Endodermal cell (in vitro differentiated cells): Measurements from ENCODE around the gene PADI3. TPM values are rescaled to one million over a fixed set of nuclear protein-coding genes. Genes with fewer than 3 reads are reported as not detected.

Experiments used
- DNase-seq: peaks from one replicate; pipeline ENCODE4 v3.0.0-alpha.2; 2017
- H3K27ac ChIP-seq: 2 replicates; pipeline ENCODE4 v1.5.1; 2013; ENCODE audit warnings: mild to moderate bottlenecking, low read depth, low read length, moderate library complexity
- H3K27me3 ChIP-seq: 2 replicates; pipeline ENCODE4 v1.6.1; 2013; ENCODE audit warnings: mild to moderate bottlenecking, low read length, moderate library complexity; ENCODE audit not compliant: insufficient read depth, control insufficient read depth, poor library complexity, severe bottlenecking
- H3K36me3 ChIP-seq: 2 replicates; pipeline ENCODE4 v1.7.0; 2013; ENCODE audit warnings: mild to moderate bottlenecking, low read length, moderate library complexity; ENCODE audit not compliant: control insufficient read depth, insufficient read depth
- H3K4me1 ChIP-seq: one replicate; pipeline ENCODE4 v1.7.0; 2013; ENCODE audit warnings: low read length; ENCODE audit not compliant: control insufficient read depth, insufficient read depth
- H3K4me3 ChIP-seq: 2 replicates; pipeline ENCODE4 v1.5.1; 2013; ENCODE audit warnings: mild to moderate bottlenecking, low read length, moderate library complexity
- H3K9ac ChIP-seq: 2 replicates; pipeline ENCODE4 v1.6.1; 2013; ENCODE audit warnings: mild to moderate bottlenecking, low read length, moderate library complexity; ENCODE audit not compliant: poor library complexity, severe bottlenecking; ENCODE audit errors: extremely low read depth
- H3K9me3 ChIP-seq: 2 replicates; pipeline ENCODE4 v1.6.1; 2013; ENCODE audit warnings: mild to moderate bottlenecking, low read length, moderate library complexity; ENCODE audit not compliant: control insufficient read depth
- H3K27ac Mint-ChIP-seq: 2 replicates; pipeline ENCODE4 v1.8.0; 2020; ENCODE audit warnings: mixed read lengths
- H3K27me3 Mint-ChIP-seq: 2 replicates; pipeline ENCODE4 v1.8.0; 2021; ENCODE audit warnings: mild to moderate bottlenecking, mixed read lengths; ENCODE audit not compliant: insufficient read depth
- H3K36me3 Mint-ChIP-seq: 2 replicates; pipeline ENCODE4 v1.8.0; 2020; ENCODE audit warnings: low read depth, mixed read lengths
- H3K4me1 Mint-ChIP-seq: 2 replicates; pipeline ENCODE4 v1.8.0; 2020; ENCODE audit warnings: mixed read lengths
- H3K4me3 Mint-ChIP-seq: 2 replicates; pipeline ENCODE4 v1.8.0; 2020; ENCODE audit warnings: mild to moderate bottlenecking, moderate library complexity, mixed read lengths
- H3K9me3 Mint-ChIP-seq: 2 replicates; pipeline ENCODE4 v1.8.0; 2020; ENCODE audit warnings: mild to moderate bottlenecking, mixed read lengths
- CTCF ChIP-seq: fragments of 200-600 bp; sonication (generic); conservative IDR thresholded peaks from 2 replicates; pipeline ENCODE4 v1.5.0; 2021; ENCODE audit warnings: antibody characterized with exemption, mild to moderate bottlenecking
- WGBS, 2 experiments: methylation state at CpG; one replicate each; pipeline versions ENCODE4 v1.1.5 to v1.1.7; 2013; ENCODE audit warnings: missing lambda C conversion rate in 2 of 2, mixed read lengths in 1 of 2; ENCODE audit not compliant: insufficient coverage in 1 of 2, insufficient read length in 1 of 2; 5-methylcytosine and 5-hydroxymethylcytosine counted together
- total RNA-seq, 2 donors: library from RNA; stranded (reverse); fragmentation: NEBNext Ultra II Directional in 1 of 2; extraction: Animal tissue kit (Norgen Biotek cat#: 25700) in 1 of 2; gene quantifications; 2 replicates in 1 of 2; 3 replicates in 1 of 2; pipeline ENCODE4 v1.2.1, GENCODE V29; 2021

The PADI3 gene
- total RNA-seq, 2 donors from 2014 or later: 0.29 to 0.33 TPM

GRCh38 chr1:17207046-17207445 lies 41.9 kb upstream of the PADI3 start:
- H3K27ac Mint-ChIP-seq: no peak overlapping the region
- no peaks in the 10 kb centered on the region for H3K9me3 Mint-ChIP-seq
- no peak overlapping the region for H3K27ac ChIP-seq

GRCh38 chr1:17207540-17207939 lies 41.4 kb upstream of the PADI3 start:
- H3K27me3 Mint-ChIP-seq: peaks cover 7% of the 10 kb centered on the region
- H3K4me1 Mint-ChIP-seq: peaks cover 5% of the 10 kb centered on the region
- H3K27ac Mint-ChIP-seq: no peak overlapping the region
- H3K4me3 Mint-ChIP-seq: no peak overlapping the region
- H3K9me3 ChIP-seq: no peaks in the 10 kb centered on the region
- H3K27ac ChIP-seq: no peak overlapping the region
- H3K36me3 Mint-ChIP-seq: no peaks in the 10 kb centered on the region
- no peaks in the 10 kb centered on the region for H3K9me3 Mint-ChIP-seq
- no peak for TF ChIP-seq CTCF
- H3K9ac ChIP-seq: no peak overlapping the region
- no peak for DNase-seq
- H3K4me3 ChIP-seq: no peak overlapping the region
- WGBS, 2 experiments: 91 to 92% methylated on average over 4 to 5 of the region's 5 CpGs
- no peaks in the 10 kb centered on the region for H3K27me3 ChIP-seq
- no peaks in the 10 kb centered on the region for H3K4me1 ChIP-seq
- no peaks in the 10 kb centered on the region for H3K36me3 ChIP-seq

More at GRCh38 chr1:17207046-17207445, 41.9 kb upstream of the PADI3 start:
- no peaks in the 10 kb centered on the region for H3K36me3 Mint-ChIP-seq
- no peak overlapping the region for H3K4me3 Mint-ChIP-seq
- no peaks in the 10 kb centered on the region for H3K36me3 ChIP-seq
- H3K9me3 ChIP-seq: no peaks in the 10 kb centered on the region
- WGBS, 2 experiments: 90 to 94% methylated on average over 4 of the region's 4 CpGs
- H3K27me3 ChIP-seq: no peaks in the 10 kb centered on the region
- TF ChIP-seq CTCF: no peak
- peaks cover under 1% of the 10 kb centered on the region for H3K4me1 Mint-ChIP-seq
- DNase-seq: no peak
- H3K9ac ChIP-seq: no peak overlapping the region
- no peaks in the 10 kb centered on the region for H3K4me1 ChIP-seq
- peaks cover 7% of the 10 kb centered on the region for H3K27me3 Mint-ChIP-seq
- no peak overlapping the region for H3K4me3 ChIP-seq

- no peak for TF ChIP-seq CTCF
- no peaks in the 10 kb centered on the region for H3K4me1 ChIP-seq
- Mint-ChIP-seq H3K36me3 (no peaks in the 10 kb centered on the region), H3K4me1 (peaks cover 10% of the 10 kb centered on the region), H3K27ac (no peak overlapping the region), H3K27me3 (peaks cover 7% of the 10 kb centered on the region), H3K9me3 (no peaks in the 10 kb centered on the region), H3K4me3 (no peak overlapping the region)
- peak; percentile 65 for DNase-seq
- H3K9ac ChIP-seq: no peak overlapping the region
- no peak overlapping the region for H3K27ac ChIP-seq
- H3K9me3 ChIP-seq: no peaks in the 10 kb centered on the region
- 81% methylated on average over 2 of the region's 2 CpGs; no CpG with 5 or more reads in 1 of the 2 experiments for WGBS, 2 experiments
- no peak overlapping the region for H3K4me3 ChIP-seq
- no peaks in the 10 kb centered on the region for H3K36me3 ChIP-seq
- H3K27me3 ChIP-seq: no peaks in the 10 kb centered on the region
Observed at GRCh38 chr1:17207966-17208418, 40.9 kb upstream of the PADI3 start.
